HG03442 (cell line): Measurements from ENCODE around the gene DIP2C.
"Not testable (repeated sequence)": the region's sequence is repeated elsewhere in the genome, so short reads cannot be mapped to it uniquely, and the experiment has no call there.

Experiments
- ATAC-seq: cut with Tn5 transposase; IDR thresholded peaks from one replicate; pipeline ENCODE4 v1.9.1; 2021; ENCODE audit warnings: mild to moderate bottlenecking, moderate library complexity; ENCODE audit not compliant: unreplicated experiment

Gene DIP2C

DNA sequence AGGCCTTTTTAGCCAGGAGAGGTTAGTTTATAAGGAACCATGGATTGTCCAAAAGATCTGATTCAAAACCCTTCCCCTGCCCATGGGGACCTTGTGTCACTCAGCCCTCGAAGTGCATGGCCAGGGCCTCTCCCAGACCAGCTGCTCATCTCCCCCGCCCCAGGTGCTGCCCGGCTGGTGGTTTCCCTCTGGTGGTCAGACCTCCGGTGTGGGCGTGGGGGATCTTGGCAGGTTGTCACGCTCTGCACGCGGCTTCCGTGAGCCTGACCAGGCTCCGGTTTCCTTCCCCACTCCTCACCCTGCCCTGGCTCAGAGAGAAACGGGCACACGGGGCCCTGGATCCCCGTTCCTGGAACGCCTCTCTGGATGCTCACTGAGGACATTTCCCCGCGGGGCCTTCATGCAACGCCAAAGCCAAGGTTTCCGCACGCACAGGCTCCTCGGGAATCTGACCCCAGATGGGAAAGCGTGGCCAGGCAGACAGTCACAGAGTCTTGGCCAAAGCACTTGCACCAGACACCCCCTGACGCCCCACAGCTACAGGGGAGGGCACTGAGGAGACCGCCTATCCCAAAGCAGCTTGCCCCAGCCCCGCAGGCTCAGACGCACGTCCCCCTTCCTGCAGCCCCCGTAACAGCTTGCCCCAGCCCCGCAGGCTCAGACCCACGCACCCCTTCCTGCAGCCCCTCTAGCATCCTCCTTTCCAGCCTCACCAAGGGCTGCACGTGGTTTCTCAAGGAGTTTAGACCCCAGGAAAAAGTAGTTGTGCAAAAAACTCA, 7.8 kb upstream of the DIP2C start:
- no peak for ATAC-seq

DNA sequence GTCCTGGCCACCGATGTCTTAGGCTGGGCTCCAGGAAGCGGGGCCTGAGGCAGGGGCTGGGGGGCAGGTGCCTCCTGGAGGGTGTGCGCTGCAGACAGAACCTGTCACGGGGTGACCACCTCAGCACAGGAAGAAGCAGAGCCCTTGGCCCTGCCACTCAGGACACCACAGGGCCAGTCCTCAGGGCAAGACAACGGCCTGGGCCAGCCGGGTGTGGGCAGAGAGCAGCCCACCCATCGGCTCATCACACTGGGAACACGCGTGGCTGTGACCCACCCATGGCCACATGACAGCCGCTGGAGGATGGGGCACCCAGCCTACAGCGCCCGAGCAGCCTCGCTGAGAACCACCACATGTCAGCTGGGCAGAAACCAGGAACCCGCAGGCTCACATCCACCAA, 5.9 kb upstream of the DIP2C start:
- no peak for ATAC-seq

- ATAC-seq = no peak
Observed at GRCh38 chr10:693506-693905, 4.0 kb upstream of the DIP2C start.

DNA sequence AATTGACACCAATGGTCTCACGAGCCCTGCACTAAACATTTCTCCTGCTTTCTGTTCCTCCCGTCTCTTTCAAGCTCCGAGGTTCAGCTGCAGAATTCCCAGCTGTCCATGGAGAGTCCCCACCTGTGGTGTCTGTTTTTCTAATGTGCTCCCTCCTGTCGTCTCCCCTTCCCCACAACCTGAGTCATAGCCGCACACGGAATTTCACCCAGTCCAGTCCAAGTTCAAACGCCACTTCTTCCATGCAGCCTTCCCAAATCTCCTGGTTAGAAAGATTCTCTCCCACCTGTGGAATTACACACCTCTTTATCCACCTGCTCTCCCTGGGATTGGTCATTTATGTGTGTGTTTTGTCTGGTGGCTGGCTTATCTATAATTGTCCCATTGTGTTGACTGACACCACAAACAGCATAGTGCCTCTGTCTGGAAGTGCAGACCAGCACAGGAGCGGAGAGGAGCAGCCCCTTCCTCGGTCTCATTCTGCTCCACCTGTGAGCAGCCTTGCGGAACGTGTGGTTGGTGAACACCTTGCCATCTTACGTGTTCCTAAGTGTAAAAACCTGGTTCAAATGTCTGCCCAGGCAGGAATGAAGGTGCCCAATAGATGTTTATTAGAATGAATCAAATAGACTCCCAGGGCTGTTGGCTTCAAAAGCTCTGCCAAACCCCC, 3.3 kb upstream of the DIP2C start:
- no peak for ATAC-seq

DNA sequence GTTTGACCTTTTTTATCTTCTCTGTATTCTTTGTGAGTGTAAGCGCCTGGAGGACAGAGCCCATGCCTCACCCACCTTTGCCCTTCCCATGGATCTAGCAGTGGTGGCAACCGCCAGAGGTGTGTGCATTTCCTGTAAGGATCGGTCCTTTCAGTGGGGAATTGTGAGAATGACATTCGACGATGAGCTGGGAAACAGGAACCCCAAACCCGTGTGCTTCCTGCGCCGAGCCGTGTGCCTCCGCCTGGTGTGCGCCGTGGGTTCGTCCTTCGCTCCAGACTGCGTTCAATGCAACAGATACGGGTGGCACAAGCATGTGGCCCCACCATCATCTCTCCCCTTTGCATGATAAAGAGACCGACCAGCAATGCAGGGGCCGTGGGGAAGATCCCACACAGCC, 1.7 kb upstream of the DIP2C start:
- no peak for ATAC-seq

- no peak for ATAC-seq
Observed at GRCh38 chr10:690372-691161, 1.1 kb upstream of the DIP2C start.

DNA sequence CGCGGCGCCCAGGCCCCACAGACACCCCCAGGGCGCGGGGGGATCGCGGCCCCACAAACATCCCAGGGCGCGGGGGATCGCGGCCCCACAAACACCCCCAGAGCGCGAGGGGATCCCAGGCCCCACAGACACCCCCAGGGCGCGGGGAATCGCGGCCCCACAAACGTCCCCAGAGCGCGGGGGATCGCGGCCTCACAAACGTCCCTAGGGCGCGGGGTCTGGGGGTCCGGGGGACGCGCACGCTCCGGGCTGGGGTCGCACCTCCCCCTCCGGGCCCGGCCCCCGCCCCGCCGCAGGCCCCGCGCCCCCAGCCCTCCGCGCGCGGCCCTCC, 382 bp downstream of the DIP2C start:
- no peak for ATAC-seq

DNA sequence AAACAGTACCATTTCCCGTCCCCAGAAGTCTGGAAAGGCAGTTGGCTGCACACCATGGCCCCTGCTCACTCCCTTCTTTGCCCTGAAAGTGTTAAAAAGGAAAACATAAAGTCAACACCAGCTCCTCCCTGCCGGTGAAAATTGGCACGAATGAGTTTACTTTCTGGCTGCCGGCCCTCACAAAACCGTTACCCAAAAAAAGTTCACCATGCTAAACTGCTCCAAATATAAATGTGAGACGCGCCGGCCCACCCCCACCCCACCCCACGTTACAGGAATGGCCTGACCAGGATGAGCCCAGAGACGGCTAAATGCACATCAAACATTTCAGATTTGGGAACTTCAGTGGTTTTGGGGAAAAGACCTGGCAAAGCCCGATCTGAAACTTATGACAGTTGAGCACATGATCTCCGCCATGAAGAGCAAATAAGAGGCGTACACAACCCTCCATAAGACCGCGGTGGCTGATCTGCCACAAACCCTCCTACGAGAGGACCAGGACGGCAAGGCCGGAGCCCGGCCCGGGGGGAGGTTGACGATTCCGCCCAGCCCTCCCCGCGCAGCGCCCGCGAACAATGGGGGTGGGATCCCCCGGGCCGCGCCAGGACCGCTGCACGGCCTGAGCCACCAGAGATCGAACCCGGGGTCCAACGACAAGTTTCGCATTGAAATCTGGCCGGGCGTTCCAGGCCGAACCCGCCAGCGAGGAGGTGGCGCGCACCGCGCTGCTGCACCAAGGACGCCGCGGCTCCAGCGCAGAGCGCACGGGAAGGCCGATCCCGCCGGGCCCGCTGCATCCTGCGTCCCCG, 952 bp downstream of the DIP2C start:
- ATAC-seq = no peak

GRCh38 chr10:687583-688311, 1.7 kb downstream of the DIP2C start:
- no peak for ATAC-seq

DNA sequence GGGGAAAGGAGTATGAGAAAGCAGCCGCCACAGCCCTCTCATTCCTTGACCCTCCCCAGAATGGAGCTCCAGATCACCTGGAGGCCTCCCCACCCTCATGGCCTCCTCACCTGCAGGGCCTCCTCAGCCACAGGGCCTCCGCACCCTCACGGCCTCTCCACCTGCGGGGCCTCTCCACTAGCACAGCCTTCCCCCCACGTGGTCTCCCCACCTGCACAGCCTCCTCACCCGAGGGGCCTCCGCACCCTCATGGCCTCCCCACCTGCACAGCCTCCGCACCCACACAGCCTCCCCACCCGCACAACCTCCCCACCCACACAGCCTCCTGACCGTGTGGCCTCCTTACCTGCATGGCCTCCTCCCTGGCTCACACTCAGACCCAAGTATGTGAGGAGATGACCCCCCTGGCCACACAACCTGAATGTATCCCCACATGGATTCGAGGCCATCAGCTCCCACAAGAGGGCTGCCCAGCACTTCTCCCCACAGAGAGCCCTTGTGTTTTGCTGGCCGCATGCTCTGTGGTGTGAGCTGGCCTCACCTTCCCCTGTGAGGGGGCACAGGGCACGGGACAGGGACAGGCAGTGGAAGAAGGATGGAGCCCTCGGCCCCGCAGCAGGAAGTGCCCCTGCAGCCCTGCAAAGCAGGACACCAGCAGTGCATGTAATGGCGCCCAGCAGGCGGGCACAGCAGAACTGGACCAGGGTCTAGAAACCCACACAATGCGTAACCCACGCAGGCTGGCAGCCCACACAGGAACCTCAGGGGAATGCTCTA, 3.1 kb downstream of the DIP2C start:
- ATAC-seq = no peak

GRCh38 chr10:685613-686012, 3.9 kb downstream of the DIP2C start:
- ATAC-seq = no peak

GRCh38 chr10:683448-684071, 5.9 kb downstream of the DIP2C start:
- no peak for ATAC-seq

DNA sequence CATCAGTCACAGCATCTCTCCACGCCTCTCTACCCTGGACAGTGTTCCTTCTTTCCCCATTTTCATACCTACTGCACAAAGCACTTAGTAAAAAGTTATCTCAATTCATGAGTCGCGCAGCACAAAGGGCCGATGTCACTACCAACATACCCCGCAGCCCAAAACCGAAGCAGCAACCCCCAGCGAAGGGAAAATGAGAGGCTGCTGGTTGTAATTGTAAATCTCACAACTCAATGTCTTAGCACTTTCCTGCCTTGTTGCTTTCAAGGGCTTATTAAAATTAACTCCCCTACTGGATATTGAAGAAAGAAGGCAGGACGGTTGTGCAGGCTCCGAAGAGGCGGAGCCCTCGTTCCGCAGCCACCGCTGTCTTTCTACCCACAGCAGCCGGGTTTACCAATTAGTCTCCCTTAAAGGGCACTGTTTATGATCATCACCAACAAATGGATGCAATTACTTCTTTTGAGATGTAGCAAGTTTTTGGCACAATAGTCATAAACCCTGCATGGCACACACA, 6.5 kb downstream of the DIP2C start:
- ATAC-seq = no peak

GRCh38 chr10:681670-682318, 7.7 kb downstream of the DIP2C start:
- ATAC-seq = no peak

DNA sequence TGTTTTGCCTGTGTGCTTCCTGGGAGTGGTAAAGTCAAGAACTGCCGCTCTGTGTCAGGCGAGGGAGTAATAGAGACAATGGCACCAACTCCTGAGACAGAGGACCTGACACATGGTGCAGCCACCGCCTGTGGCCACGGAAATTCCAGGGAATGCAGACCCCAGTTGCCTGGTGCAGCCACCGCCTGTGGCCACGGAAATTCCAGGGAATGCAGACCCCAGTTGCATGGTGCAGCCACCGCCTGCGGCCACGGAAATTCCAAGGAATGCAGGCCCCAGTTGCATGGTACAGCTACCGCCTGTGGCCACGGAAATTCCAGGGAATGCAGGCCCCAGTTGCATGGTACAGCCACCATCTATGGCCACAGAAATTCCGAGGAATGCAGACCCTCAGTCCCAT, 8.7 kb downstream of the DIP2C start:
- no peak for ATAC-seq

- ATAC-seq = no peak
Observed at GRCh38 chr10:680146-680545, 9.3 kb downstream of the DIP2C start.

DNA sequence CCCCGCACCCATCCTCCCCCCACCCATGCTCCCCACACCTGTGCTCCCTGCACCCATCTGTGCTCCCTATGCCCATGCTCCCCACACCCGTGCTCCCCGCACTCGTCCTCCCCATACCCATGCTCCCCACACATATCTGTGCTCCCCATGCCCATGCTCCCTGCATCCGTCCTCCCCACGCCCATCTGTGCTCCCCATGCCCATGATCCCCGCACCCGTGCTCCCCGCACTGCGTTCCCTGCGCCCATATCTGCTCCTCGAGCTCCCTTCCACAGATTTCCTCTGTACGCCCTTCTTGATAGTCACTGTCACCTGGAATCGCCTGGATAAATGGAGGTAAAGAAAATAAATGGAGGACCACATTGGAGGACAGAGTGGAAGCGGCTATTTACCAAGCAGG, 9.9 kb downstream of the DIP2C start:
- ATAC-seq = no peak

- not testable (repeated sequence) for ATAC-seq
Observed at GRCh38 chr10:678662-679005, 10.8 kb downstream of the DIP2C start.
